ENCODE results near the gene COX20. TPM values are rescaled to one million over a fixed set of nuclear protein-coding genes. Genes with fewer than 3 reads are reported as not detected.

COX20 gene
- total and polyA plus RNA-seq, 2 of the 13 experiments (the other 11 are each of a cell fraction or from before 2014, with no cell fraction given) = 34.4 to 95.8 TPM

- peak; percentile 36; the same call in 1 of the 2 replicates for TF ChIP-seq ZBTB43 (CRISPR knock-in tag; conservative IDR thresholded peaks at IDR 0.05)
- peak; percentile 28; the same call in 1 of the 2 replicates for TF ChIP-seq NR2F2 (IDR thresholded peaks at IDR 0.05; ENCODE audit: borderline replicate concordance, low read depth)
- peak; percentile 41; the same call in 1 of the 2 replicates for TF ChIP-seq TCF7 (IDR thresholded peaks at IDR 0.05; ENCODE audit: low read depth)
- TF ChIP-seq TMF1 (CRISPR knock-in tag; IDR thresholded peaks at IDR 0.05; ENCODE audit: low read depth) = peak; percentile 37; the same call in 1 of the 2 replicates
- TF ChIP-seq RXRB (CRISPR knock-in tag; IDR thresholded peaks at IDR 0.05; ENCODE audit: borderline replicate concordance) = no peak
- TF ChIP-seq ZNF563 (CRISPR knock-in tag; IDR thresholded peaks at IDR 0.05) = peak; percentile 15; the same call in 1 of the 2 replicates
- TF ChIP-seq SIN3A (IDR thresholded peaks at IDR 0.05; ENCODE audit: borderline replicate concordance, low read depth, low read length) = peak; percentile 88; the same call in 1 of the 2 replicates
- TF ChIP-seq ZNF800 (CRISPR knock-in tag; IDR thresholded peaks at IDR 0.05) = no peak
- peak; percentile 85; the same call in 1 of the 2 replicates for TF ChIP-seq ZIK1 (CRISPR knock-in tag; IDR thresholded peaks at IDR 0.05; ENCODE audit: borderline replicate concordance, low read depth)
- TF ChIP-seq POGZ (CRISPR knock-in tag; IDR thresholded peaks at IDR 0.05) = peak; percentile 36; the same call in 1 of the 2 replicates
- no peak; the same call in 1 of the 2 replicates for TF ChIP-seq ZNF614 (CRISPR knock-in tag; IDR thresholded peaks at IDR 0.05; ENCODE audit: borderline replicate concordance)
- 0 out of 2 replicates have a peak, but pooled peaks have one; percentile 36 for TF ChIP-seq IKZF5 (CRISPR knock-in tag; IDR thresholded peaks at IDR 0.05)
- TF ChIP-seq ZNF615 (CRISPR knock-in tag; IDR thresholded peaks at IDR 0.05; ENCODE audit: borderline replicate concordance) = no peak
- peak; percentile 18 for TF ChIP-seq POLR2G (IDR thresholded peaks at IDR 0.05; ENCODE audit: low read depth, low read length)
- TF ChIP-seq HNF4G (IDR thresholded peaks at IDR 0.05; ENCODE audit: borderline replicate concordance, low read depth, low read length) = peak; percentile 30; the same call in 1 of the 2 replicates
- no peak for TF ChIP-seq HNF4G (CRISPR knock-in tag; IDR thresholded peaks at IDR 0.05; ENCODE audit: borderline replicate concordance, low read depth)
- TF ChIP-seq ZSCAN22 (CRISPR knock-in tag; IDR thresholded peaks at IDR 0.05) = no peak; the same call in 1 of the 2 replicates
- peak; percentile 37 for TF ChIP-seq PAXIP1 (CRISPR knock-in tag; conservative IDR thresholded peaks at IDR 0.05)
- no peak for TF ChIP-seq ZNF468 (CRISPR knock-in tag; IDR thresholded peaks at IDR 0.05)
- no peak for TF ChIP-seq IKZF4 (CRISPR knock-in tag; IDR thresholded peaks at IDR 0.05; ENCODE audit: borderline replicate concordance, low read depth, not compliant biosample characterization)
- peak; percentile 72 for TF ChIP-seq SKI (IDR thresholded peaks at IDR 0.05; ENCODE audit: partially characterized antibody)
Measured at GRCh38 chr1:244862699-244863490, 27.4 kb downstream of the COX20 start (continued).

All from HepG2 (cell line).